Measurements from ENCODE around the gene SLC39A13.

SLC39A13 gene

GRCh38 chr11:47379317-47379716, 29.1 kb upstream of the SLC39A13 start:
- H3K79me2 ChIP-seq (ENCODE audit: insufficient read depth, low read length), result no peaks in the 10 kb centered on the region
- H2AFZ ChIP-seq (ENCODE audit: low read depth, low read length), result no peak overlapping the region
- no peaks in the 10 kb centered on the region for H3K9me3 ChIP-seq (ENCODE audit: insufficient read depth, low read length, severe bottlenecking)
- no peaks in the 10 kb centered on the region for H4K20me1 ChIP-seq (ENCODE audit: insufficient read depth, low read length)
- DNase-seq (no peak), ATAC-seq (ENCODE audit: insufficient read depth, low read depth) (no peak)
- H3K27me3 ChIP-seq (ENCODE audit: insufficient read depth, low read length, poor library complexity), result no peaks in the 10 kb centered on the region
- no peak overlapping the region for H3K4me3 ChIP-seq (ENCODE audit: low read depth in 1 of 2, low read length in 2 of 2)
- H3K27ac ChIP-seq (ENCODE audit: low read length), result no peak overlapping the region
- H3K4me1 ChIP-seq (ENCODE audit: insufficient read depth, low read length), result no peaks in the 10 kb centered on the region
- H3K9ac ChIP-seq (ENCODE audit: low read depth, low read length), result no peak overlapping the region
- TF ChIP-seq EZH2 (IDR thresholded peaks at IDR 0.05; ENCODE audit: borderline replicate concordance, low read depth, low read length, severe bottlenecking), result no peak
- TF ChIP-seq CTCF (IDR thresholded peaks at IDR 0.05; ENCODE audit: borderline replicate concordance, extremely low read depth, low read length, poor library complexity, severe bottlenecking), result no peak
- H3K4me2 ChIP-seq (ENCODE audit: insufficient read depth, low read length), result no peak overlapping the region
- no peaks in the 10 kb centered on the region for H3K36me3 ChIP-seq (ENCODE audit: insufficient read depth, low read length)

GRCh38 chr11:47380078-47380477, 28.3 kb upstream of the SLC39A13 start:
- Histone ChIP-seq H4K20me1 (ENCODE audit: insufficient read depth, low read length) (no peaks in the 10 kb centered on the region), H3K9ac (ENCODE audit: low read depth, low read length) (no peak overlapping the region), H3K9me3 (ENCODE audit: insufficient read depth, low read length, severe bottlenecking) (no peaks in the 10 kb centered on the region), H3K79me2 (ENCODE audit: insufficient read depth, low read length) (no peaks in the 10 kb centered on the region), H3K36me3 (ENCODE audit: insufficient read depth, low read length) (no peaks in the 10 kb centered on the region), H3K4me2 (ENCODE audit: insufficient read depth, low read length) (no peak overlapping the region), H3K4me3 (ENCODE audit: low read depth in 1 of 2, low read length in 2 of 2) (no peak overlapping the region), H3K27me3 (ENCODE audit: insufficient read depth, low read length, poor library complexity) (no peaks in the 10 kb centered on the region), H3K4me1 (ENCODE audit: insufficient read depth, low read length) (no peaks in the 10 kb centered on the region), H3K27ac (ENCODE audit: low read length) (no peak overlapping the region), H2AFZ (ENCODE audit: low read depth, low read length) (no peak overlapping the region)
- DNase-seq (no peak), ATAC-seq (ENCODE audit: insufficient read depth, low read depth) (no peak)
- TF ChIP-seq CTCF (IDR thresholded peaks at IDR 0.05; ENCODE audit: borderline replicate concordance, extremely low read depth, low read length, poor library complexity, severe bottlenecking) (no peak), EZH2 (IDR thresholded peaks at IDR 0.05; ENCODE audit: borderline replicate concordance, low read depth, low read length, severe bottlenecking) (no peak)

- no peak overlapping the region for H2AFZ ChIP-seq (ENCODE audit: low read depth, low read length)
- no peak for DNase-seq
These were observed 25.3 kb upstream of the SLC39A13 start for GRCh38 chr11:47383071-47383470.

More at GRCh38 chr11:47383071-47383470, 25.3 kb upstream of the SLC39A13 start:
- Histone ChIP-seq H3K36me3 (ENCODE audit: insufficient read depth, low read length) (no peaks in the 10 kb centered on the region), H3K79me2 (ENCODE audit: insufficient read depth, low read length) (no peaks in the 10 kb centered on the region), H3K4me2 (ENCODE audit: insufficient read depth, low read length) (no peak overlapping the region), H3K27ac (ENCODE audit: low read length) (no peak overlapping the region), H4K20me1 (ENCODE audit: insufficient read depth, low read length) (no peaks in the 10 kb centered on the region), H3K27me3 (ENCODE audit: insufficient read depth, low read length, poor library complexity) (no peaks in the 10 kb centered on the region), H3K4me3 (ENCODE audit: low read depth in 1 of 2, low read length in 2 of 2) (no peak overlapping the region), H3K4me1 (ENCODE audit: insufficient read depth, low read length) (no peaks in the 10 kb centered on the region), H3K9me3 (ENCODE audit: insufficient read depth, low read length, severe bottlenecking) (no peaks in the 10 kb centered on the region), H3K9ac (ENCODE audit: low read depth, low read length) (no peak overlapping the region)
- no peak for TF ChIP-seq EZH2 (IDR thresholded peaks at IDR 0.05; ENCODE audit: borderline replicate concordance, low read depth, low read length, severe bottlenecking)
- TF ChIP-seq CTCF (IDR thresholded peaks at IDR 0.05; ENCODE audit: borderline replicate concordance, extremely low read depth, low read length, poor library complexity, severe bottlenecking), result no peak
- no peak for ATAC-seq (ENCODE audit: insufficient read depth, low read depth)
